G401.6 (cell line): ENCODE measurements around the gene HADH.
"Not testable (repeated sequence)": the region's sequence is repeated elsewhere in the genome, so short reads cannot be mapped to it uniquely, and the experiment has no call there.

Experiments
- FAIRE-seq: peaks from 2 replicates; lab custom pipeline; 2012; peaks lifted over from hg19 to GRCh38; lab: Jason Lieb, UNC

HADH gene

DNA sequence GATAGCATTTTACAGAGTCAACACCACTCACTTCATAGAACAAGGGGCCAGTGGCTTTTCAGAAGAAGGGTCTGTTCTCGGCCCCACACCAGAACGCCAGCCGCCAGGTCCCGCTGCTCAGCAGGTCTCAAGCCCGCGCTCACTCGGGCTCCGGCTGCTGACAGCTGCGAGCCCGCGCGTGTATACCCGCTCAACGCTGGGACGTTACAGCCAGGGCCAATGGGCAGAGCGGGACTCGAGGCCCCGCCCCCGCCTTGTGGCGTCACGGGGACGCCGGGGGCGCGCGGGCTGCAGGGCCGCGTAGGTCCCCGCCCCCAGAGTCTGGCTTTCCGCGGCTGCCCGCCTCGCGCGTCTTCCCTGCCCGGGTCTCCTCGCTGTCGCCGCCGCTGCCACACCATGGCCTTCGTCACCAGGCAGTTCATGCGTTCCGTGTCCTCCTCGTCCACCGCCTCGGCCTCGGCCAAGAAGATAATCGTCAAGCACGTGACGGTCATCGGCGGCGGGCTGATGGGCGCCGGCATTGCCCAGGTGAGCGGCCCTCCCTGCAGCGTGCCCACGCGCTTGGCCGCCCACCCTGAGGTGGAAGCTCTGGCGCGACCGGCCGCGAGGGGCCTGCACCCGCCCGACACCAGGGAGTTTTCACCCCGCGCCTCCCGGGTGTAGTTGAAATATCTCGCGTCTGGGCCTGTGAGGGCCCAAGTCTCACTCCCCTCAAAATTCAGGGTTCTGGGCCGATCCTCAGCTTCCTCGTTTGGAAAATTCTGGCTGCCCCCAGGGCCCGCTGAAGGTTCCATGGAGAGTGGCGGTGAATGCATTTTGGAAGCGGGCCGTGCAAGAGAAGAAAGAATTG, at the start of gene HADH:
Gene HADH (plus strand): TSS at position 353 of the 850 bp plus-strand sequence. CDS start 44 bp downstream, at position 397.
- FAIRE-seq: no peak

DNA sequence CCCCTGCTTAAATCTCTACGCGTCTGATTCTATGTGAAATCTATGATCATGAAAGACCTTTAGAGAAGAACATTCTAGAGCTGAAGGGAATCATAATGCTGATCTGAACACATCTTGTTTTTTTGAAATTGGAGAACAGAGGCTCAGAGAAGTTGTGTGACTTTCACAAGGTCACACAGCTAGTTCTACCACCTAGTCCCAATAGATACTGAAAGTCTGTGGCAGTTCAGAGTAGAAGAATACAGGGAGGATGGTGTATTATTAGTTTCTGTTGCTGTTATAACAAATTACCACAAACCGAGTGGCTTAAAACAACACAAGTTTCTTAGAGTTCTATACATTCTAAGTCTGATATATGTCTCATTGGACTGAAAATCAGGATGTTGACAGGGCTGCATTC, 43.9 kb upstream of the HADH start:
- no peak for FAIRE-seq

- FAIRE-seq: no peak
Observed at GRCh38 chr4:107950746-107951540, 38.7 kb upstream of the HADH start.

DNA sequence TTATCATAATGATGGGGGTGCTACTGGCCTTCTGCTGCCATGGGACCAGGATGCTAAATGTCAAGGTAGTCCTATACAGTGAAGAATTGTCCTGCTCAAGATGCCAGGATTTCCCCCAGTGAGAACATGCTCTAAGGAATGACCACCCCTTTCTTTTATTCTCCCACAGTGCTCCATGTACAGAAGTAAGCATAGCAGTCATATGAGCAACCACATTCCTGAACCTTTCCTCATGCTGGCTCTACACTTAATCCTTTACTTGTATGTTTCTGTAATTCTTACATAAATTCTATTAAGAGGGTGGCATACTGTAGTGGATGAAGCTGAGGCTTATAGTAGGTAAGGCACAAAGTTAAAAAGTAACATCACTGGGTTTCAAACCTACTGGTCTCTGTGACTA, 38.1 kb upstream of the HADH start:
- FAIRE-seq: no peak

- no peak for FAIRE-seq
Observed at GRCh38 chr4:107956011-107956410, 33.7 kb upstream of the HADH start.

DNA sequence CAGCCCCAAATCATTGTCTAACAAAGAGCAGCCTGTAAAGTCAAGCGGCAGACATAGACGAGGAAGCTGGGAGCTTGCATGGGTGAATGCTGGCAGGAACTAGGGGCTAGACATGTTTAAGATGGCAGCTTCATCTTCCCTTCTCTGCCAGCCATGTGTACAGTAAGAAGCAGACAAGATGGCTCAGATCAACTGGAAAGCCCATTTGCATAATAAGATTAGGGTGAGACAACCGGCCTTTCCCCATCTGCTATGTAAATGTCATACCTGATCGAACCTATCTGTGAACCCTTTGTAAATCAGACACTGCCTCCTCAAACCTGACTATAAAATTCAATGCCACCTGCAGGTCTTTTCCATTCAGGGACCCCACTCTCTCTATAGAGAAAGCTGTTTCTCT, 22.8 kb upstream of the HADH start:
- no peak for FAIRE-seq

- not testable (repeated sequence) for FAIRE-seq
Observed at GRCh38 chr4:107967519-107967918, 22.2 kb upstream of the HADH start.

GRCh38 chr4:107967921-107968320, 21.8 kb upstream of the HADH start:
- FAIRE-seq: not testable (repeated sequence)

DNA sequence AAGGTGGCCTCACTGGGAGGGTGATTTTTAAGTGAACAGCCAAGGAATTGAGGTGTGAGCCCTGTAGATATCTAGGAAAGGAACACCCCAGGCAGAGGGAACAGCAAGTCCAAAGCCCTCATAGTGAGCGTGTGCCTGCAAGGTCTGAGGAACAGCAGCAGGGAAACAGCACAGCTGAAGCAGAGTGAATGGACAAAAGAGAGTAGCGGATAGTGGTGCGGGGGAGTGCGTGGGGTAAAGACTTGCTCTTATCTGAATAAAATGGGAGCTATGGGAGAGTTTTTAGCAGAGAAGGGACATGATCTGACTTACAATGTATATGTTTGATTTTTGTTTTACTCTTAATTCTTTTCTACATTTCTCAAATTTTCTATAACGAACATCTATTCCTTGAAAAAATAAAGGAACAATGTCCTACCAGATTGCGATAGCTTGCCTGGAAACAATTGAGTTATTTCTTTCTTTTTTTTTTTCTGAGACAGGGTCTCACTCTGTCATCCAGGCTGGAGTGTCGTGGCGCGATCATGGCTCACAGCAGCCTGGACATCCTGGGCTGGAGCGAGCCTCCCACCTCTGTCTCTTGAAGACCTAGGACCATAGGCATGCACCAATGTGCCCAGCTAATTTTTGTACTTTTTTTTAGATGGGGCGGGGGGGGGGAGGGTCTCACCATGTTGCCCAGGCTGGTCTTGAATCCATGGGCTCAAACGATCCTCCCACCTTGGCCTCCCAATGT, 19.5 kb upstream of the HADH start:
- FAIRE-seq: no peak

GRCh38 chr4:107972605-107973004, 17.1 kb upstream of the HADH start:
- FAIRE-seq: no peak

DNA sequence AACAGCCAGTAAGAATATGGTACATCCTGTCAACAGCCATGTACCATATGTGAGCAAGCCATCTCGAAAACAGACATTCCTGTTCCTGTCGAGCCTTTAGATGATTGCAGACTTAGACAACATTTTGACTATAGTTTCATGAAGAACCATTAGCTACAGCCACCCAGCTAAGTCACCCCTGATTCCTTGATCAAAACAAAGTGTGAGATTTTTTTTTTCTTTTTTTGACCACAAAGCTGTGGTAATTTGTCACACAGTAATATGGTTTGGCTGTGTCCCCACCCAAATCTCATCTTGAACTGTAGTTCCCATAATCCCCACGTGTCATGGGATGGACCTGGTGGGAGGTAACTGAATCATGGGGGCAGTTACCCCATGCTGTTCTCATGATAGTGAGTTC, 15.2 kb upstream of the HADH start:
- no peak for FAIRE-seq

GRCh38 chr4:107977482-107977881, 12.2 kb upstream of the HADH start:
- FAIRE-seq: no peak

- no peak for FAIRE-seq
Observed at GRCh38 chr4:107977966-107978705, 11.6 kb upstream of the HADH start.

- no peak for FAIRE-seq
Observed at GRCh38 chr4:107978716-107979451, 10.8 kb upstream of the HADH start.

DNA sequence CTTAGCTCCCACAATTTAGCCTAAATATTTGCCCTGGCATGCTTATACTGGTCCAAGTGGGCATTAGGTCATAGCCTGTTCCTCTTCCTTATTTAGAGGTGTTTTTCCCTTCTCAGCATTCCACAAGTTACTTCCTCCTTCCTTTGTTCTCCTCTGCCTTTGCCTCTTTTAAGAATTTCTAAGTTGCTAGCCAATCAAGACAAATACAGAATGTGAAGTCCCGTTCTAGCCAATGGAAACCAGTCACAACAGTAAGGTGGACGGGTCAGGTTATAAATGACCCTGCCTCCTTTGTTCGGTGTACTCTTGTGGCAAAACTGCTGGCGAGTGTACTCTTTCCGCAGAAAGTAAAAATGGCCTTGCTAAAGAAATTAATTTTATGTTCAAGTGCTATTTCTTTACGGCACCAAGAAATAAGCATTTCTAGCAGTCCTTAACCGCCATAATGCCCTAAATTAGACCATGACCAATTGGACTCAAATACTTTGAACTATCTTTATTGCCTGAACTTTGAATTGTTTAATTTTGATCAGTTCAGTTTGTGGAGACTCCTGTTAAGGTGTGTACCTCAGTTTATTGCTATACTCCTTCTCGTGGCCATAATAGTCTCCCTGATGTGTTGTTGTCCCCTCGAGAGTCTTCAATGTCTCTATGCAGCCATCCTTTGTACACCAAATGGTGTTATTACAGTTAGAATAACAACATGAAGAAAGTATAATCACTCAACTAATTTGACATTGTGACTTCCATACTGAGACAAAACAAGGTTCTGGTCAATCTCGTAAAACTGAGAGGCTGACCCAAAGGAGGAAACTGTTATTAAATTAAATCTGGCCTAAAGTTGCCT, 1.6 kb upstream of the HADH start:
- FAIRE-seq: no peak

- no peak for FAIRE-seq
Observed at GRCh38 chr4:107988763-107989035, 990 bp upstream of the HADH start.

DNA sequence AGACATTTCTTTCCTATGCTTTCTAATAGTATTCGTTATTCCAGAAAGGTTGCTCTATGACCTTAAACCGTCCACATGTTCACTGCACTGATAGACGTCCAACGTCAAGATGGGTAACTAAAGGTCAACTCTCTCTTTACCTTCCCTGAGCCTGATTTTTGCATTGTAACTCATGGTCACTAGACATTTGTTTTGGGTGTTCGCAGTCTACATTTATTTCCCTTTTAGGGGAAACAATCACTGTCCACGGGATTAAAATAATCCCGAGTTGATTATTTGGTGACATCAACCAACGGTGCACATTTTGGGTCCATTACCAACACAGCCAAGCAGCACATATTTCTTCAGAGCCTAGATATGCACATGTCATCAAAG, 540 bp upstream of the HADH start:
- no peak for FAIRE-seq

- no peak for FAIRE-seq
Observed at GRCh38 chr4:107991945-107992630, 2.4 kb downstream of the HADH start.

DNA sequence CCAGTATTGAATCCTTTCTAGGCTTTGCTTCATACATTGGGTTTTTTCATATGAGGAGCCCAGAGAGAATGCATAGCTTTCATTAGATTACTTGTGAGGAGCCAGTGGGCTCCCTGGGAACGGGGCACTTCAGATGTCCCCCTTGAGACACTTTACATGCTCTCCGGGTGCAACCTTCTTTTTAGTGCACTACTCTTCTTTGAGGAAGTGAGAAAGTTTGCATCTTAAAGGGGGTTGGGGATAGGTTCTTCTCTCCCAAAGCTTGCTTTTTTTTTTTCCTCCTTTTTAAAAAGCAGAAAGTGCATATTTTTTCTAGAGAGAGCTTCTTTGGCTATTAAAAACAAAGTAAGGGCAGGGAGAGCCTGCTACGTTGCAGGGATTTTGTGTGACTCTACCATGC, 4.3 kb downstream of the HADH start:
- no peak for FAIRE-seq

DNA sequence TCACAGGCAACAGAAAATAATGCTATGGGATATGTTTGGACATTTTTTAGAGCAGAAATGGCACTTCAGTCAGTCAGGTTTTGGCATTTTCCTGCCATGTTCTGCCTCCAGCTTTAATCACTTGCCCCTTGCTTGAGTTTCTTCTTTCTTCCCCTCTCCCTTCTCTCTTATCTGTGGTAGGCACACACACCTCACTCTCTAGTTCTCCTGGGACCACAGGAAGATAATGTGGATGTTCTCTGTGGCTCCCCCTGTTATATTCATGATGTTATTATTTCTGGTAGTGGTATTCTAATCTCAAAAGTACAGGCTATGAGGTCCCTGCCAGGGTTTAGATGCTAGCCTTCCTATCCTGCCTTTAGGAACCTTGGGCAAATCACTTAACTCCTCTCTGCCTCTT, 5.2 kb downstream of the HADH start:
- no peak for FAIRE-seq
